HepG2 (cell line): ENCODE data around the gene TBC1D30.

Experiments
- ATF3 ChIP-seq: sonication (generic); formaldehyde crosslinking; IDR thresholded peaks from 2 replicates; pipeline ENCODE4 v1.4.0; 2020; ENCODE audit warnings: missing genetic modification reagents
- CBX2 ChIP-seq, 2 experiments: fragments of 200-600 bp in 1 of 2; sonication (generic); formaldehyde crosslinking in 1 of 2; IDR thresholded peaks; 2 replicates each; pipeline versions ENCODE4 v1.7.0 to v1.8.1; 2018 to 2022; ENCODE audit warnings: low read depth in 2 of 2, low read length in 1 of 2, mild to moderate bottlenecking in 1 of 2, missing genetic modification reagents in 1 of 2
- CC2D1A ChIP-seq: sonication (generic); formaldehyde crosslinking; IDR thresholded peaks from 2 replicates; pipeline ENCODE4 v1.8.1; 2023; ENCODE audit warnings: mild to moderate bottlenecking, missing genetic modification reagents
- CTCF ChIP-seq: sonication (generic); formaldehyde crosslinking; IDR thresholded peaks from 2 replicates; pipeline ENCODE4 v1.5.0; 2020; ENCODE audit warnings: mild to moderate bottlenecking, missing genetic modification reagents, moderate library complexity
- DPF2 ChIP-seq: sonication (generic); formaldehyde crosslinking; IDR thresholded peaks from 2 replicates; pipeline ENCODE4 v1.4.0; 2020; ENCODE audit warnings: mild to moderate bottlenecking, low read depth, missing genetic modification reagents, borderline replicate concordance
- KDM1A ChIP-seq: IDR thresholded peaks from 2 replicates; pipeline ENCODE4 v1.6.1; 2016; ENCODE audit warnings: missing compliant biosample characterization
- MYC ChIP-seq: sonication (generic); formaldehyde crosslinking; IDR thresholded peaks from 2 replicates; pipeline ENCODE4 v1.9.0; 2021; ENCODE audit warnings: missing genetic modification reagents, borderline replicate concordance
- PCBP1 ChIP-seq: fragments of 200-400 bp; formaldehyde crosslinking; IDR thresholded peaks from 2 replicates; pipeline ENCODE4 v1.6.1; 2017; ENCODE audit warnings: mild to moderate bottlenecking, low read depth, low read length, borderline replicate concordance
- ZNF296 ChIP-seq: sonication (generic); formaldehyde crosslinking; conservative IDR thresholded peaks from 2 replicates; pipeline ENCODE4 v1.5.0; 2020; ENCODE audit warnings: mild to moderate bottlenecking, missing genetic modification reagents
- ZNF792 ChIP-seq: IDR thresholded peaks from 2 replicates; pipeline ENCODE4 v1.6.1; 2016
- TF ChIP-seq, protein P1 (sequence below): conservative IDR thresholded peaks from 2 replicates; pipeline ENCODE4 v1.6.1; 2018; ENCODE audit warnings: missing genetic modification reagents
- TF ChIP-seq, protein P2 (sequence below): IDR thresholded peaks from 2 replicates; pipeline ENCODE4 v1.6.1; 2012; ENCODE audit warnings: low read length, improper control_type of control experiment

- TF ChIP-seq CC2D1A (CRISPR knock-in tag) (no peak), DPF2 (no peak), CBX2 (IDR thresholded peaks at IDR 0.05; ENCODE audit: low read depth, low read length) (no peak), CBX2 (CRISPR knock-in tag; IDR thresholded peaks at IDR 0.05; ENCODE audit: low read depth) (no peak), ATF3 (no peak), MYC (CRISPR knock-in tag) (no peak), PCBP1 (no peak), ZNF296 (CRISPR knock-in tag) (no peak), KDM1A (CRISPR knock-in tag) (no peak), CTCF (CRISPR knock-in tag) (no peak), ZNF792 (CRISPR knock-in tag) (no peak)
- TF ChIP-seq, protein P1, sequence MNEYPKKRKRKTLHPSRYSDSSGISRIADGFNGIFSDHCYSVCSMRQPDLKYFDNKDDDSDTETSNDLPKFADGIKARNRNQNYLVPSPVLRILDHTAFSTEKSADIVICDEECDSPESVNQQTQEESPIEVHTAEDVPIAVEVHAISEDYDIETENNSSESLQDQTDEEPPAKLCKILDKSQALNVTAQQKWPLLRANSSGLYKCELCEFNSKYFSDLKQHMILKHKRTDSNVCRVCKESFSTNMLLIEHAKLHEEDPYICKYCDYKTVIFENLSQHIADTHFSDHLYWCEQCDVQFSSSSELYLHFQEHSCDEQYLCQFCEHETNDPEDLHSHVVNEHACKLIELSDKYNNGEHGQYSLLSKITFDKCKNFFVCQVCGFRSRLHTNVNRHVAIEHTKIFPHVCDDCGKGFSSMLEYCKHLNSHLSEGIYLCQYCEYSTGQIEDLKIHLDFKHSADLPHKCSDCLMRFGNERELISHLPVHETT (CRISPR knock-in tag): no peak
- TF ChIP-seq, protein P2, sequence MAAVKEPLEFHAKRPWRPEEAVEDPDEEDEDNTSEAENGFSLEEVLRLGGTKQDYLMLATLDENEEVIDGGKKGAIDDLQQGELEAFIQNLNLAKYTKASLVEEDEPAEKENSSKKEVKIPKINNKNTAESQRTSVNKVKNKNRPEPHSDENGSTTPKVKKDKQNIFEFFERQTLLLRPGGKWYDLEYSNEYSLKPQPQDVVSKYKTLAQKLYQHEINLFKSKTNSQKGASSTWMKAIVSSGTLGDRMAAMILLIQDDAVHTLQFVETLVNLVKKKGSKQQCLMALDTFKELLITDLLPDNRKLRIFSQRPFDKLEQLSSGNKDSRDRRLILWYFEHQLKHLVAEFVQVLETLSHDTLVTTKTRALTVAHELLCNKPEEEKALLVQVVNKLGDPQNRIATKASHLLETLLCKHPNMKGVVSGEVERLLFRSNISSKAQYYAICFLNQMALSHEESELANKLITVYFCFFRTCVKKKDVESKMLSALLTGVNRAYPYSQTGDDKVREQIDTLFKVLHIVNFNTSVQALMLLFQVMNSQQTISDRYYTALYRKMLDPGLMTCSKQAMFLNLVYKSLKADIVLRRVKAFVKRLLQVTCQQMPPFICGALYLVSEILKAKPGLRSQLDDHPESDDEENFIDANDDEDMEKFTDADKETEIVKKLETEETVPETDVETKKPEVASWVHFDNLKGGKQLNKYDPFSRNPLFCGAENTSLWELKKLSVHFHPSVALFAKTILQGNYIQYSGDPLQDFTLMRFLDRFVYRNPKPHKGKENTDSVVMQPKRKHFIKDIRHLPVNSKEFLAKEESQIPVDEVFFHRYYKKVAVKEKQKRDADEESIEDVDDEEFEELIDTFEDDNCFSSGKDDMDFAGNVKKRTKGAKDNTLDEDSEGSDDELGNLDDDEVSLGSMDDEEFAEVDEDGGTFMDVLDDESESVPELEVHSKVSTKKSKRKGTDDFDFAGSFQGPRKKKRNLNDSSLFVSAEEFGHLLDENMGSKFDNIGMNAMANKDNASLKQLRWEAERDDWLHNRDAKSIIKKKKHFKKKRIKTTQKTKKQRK: no peak
Measured at GRCh38 chr12:64837427-64837826, 13.0 kb downstream of the TBC1D30 start.
